Left lung (tissue), 10 donors: ENCODE data around the gene CEBPB. TPM values are rescaled to one million over a fixed set of nuclear protein-coding genes. Genes with fewer than 3 reads are reported as not detected.

Source experiments
- ATAC-seq: fragments of 200-7000 bp; cut with Tn5 transposase; one replicate; pipeline ENCODE4 v1.9.1; 2020; ENCODE audit warnings: moderate library complexity
- DNase-seq, 4 donors: peaks; one replicate each; pipeline ENCODE4 v3.0.0-alpha.2; 2013 to 2020
- H3K27ac ChIP-seq, 2 donors: fragments of 200-600 bp; sonication (generic) in 1 of 2; one replicate each; pipeline versions ENCODE4 v1.5.0 to v1.8.0; 2020 to 2021
- H3K27me3 ChIP-seq, 2 donors: fragments of 200-600 bp; sonication (generic) in 1 of 2; one replicate each; pipeline versions ENCODE4 v1.5.0 to v1.8.0; 2020 to 2021
- H3K36me3 ChIP-seq, 2 donors: fragments of 200-600 bp; sonication (generic) in 1 of 2; one replicate each; pipeline versions ENCODE4 v1.5.0 to v1.8.0; 2020 to 2021
- H3K4me1 ChIP-seq, 2 donors: fragments of 200-600 bp; one replicate each; pipeline ENCODE4 v1.8.0; 2021
- H3K4me3 ChIP-seq, 2 donors: fragments of 200-600 bp; sonication (generic) in 1 of 2; one replicate each; pipeline versions ENCODE4 v1.5.0 to v1.8.0; 2020 to 2021; ENCODE audit warnings: mild to moderate bottlenecking in 1 of 2
- H3K9me3 ChIP-seq, 2 donors: fragments of 200-600 bp; sonication (generic) in 1 of 2; one replicate each; pipeline versions ENCODE4 v1.5.0 to v1.8.0; 2020 to 2021
- intact Hi-C, 2 donors: fragments of 100-400 bp; cut with DNase I; formaldehyde crosslinking; loops; one replicate each; pipeline versions ENCODE4 v1.11.2 to v1.14.2; 2022
- polyA plus RNA-seq, 6 donors: library from polyadenylated mRNA; unstranded; fragments of 120-200 nt; gene quantifications; one replicate each; pipeline ENCODE4 v1.2.1, GENCODE V29; 2013; ENCODE audit not compliant: insufficient read length in 6 of 6
- total RNA-seq, 2 donors: library from RNA; stranded (reverse); fragmentation: NEBNext Ultra II Directional; extraction: Animal tissue kit (Norgen Biotek cat#: 25700); gene quantifications; one replicate each; pipeline ENCODE4 v1.2.1, GENCODE V29; 2021
- TF ChIP-seq, protein P1 (sequence below), 2 donors: fragments of 200-600 bp; sonication (generic) in 1 of 2; IDR thresholded peaks; one replicate each; pipeline versions ENCODE4 v1.5.0 to v1.8.0; 2021; ENCODE audit warnings: antibody characterized with exemption in 2 of 2
- donor health status: DM: no; HTN: yes; CAD: no.
- donor health status: DM: no; HTN: no; CAD: no.

CEBPB gene
- total and polyA plus RNA-seq, 8 donors, result 23.0 to 266 (median 45.5) TPM

DNA sequence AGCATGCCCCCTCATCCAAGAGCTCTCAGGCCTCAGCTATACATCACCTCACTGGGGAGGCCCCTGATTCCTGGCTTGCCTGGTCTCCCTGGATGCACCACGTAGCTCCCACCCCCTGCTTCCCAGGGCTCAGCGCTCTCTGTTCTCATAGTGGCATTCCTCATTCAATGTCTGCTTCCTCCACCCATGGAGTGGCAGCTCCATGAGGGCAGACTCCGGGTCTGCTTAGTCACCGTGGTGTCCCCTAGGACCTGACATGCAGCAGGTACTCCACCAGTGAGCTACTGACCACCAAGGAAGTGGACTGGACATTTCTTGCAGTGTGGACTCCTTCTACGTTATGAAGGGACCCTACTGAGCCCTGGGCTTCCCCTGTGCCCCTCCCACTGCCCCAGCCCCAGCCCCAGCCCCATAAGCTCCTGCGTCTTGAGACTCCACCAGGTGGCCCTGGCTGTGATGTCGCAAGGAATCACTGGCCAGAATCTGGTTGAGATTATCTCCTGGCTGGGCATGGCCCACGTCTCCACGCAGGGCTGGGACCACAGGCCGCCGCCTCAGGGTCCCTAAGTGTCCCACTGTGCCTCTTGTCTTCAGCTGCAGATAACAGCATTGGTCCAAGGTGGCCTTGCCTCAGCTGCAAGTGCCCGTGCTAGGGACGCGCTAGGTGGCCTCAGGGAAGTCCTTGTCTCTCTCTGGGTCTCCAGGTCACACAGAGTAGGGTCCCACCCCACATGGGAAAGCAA is 26.7 kb downstream of the CEBPB start:
- TF ChIP-seq, protein P1, sequence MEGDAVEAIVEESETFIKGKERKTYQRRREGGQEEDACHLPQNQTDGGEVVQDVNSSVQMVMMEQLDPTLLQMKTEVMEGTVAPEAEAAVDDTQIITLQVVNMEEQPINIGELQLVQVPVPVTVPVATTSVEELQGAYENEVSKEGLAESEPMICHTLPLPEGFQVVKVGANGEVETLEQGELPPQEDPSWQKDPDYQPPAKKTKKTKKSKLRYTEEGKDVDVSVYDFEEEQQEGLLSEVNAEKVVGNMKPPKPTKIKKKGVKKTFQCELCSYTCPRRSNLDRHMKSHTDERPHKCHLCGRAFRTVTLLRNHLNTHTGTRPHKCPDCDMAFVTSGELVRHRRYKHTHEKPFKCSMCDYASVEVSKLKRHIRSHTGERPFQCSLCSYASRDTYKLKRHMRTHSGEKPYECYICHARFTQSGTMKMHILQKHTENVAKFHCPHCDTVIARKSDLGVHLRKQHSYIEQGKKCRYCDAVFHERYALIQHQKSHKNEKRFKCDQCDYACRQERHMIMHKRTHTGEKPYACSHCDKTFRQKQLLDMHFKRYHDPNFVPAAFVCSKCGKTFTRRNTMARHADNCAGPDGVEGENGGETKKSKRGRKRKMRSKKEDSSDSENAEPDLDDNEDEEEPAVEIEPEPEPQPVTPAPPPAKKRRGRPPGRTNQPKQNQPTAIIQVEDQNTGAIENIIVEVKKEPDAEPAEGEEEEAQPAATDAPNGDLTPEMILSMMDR (IDR thresholded peaks at IDR 0.05), result no peak
- Histone ChIP-seq H3K9me3 (peaks cover 0 to 3% of the 10 kb centered on the region in 2 donors), H3K36me3 (no peaks in the 10 kb centered on the region), H3K4me3 (no peak overlapping the region), H3K4me1 (peaks cover 8 to 47% of the 10 kb centered on the region in 2 donors), H3K27me3 (no peaks in the 10 kb centered on the region), H3K27ac (no peak overlapping the region)
- DNase-seq, result no peak
- ATAC-seq, result no peak
- intact Hi-C loops, result no loop called here

DNA sequence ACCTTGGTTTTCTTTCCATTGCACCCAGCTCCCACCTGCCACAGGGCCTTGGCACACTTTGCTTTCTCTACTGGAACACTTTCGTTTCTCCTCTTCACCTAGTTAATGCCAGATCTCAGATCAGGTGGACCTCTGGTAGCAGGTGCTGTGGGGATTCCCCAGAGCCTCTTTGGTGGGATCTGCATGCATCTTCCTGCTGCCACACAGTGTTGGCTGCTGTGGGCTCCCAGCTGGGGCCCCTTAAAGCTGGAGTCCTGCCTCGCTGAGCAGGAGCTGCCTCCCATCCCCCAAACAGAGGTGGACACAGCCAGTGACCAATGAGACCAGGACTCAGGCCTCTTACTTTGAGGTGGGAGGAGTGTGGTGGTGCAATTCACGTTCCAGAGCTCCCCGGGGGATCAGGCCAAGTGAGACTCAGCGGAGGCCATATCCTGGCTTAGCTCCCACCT is 28.4 kb downstream of the CEBPB start:
- DNase-seq (no peak), ATAC-seq (peak; percentile 10)
- H3K27ac ChIP-seq, result peak overlapping the region in 1 of 2 donors; percentile 85
- H3K9me3 ChIP-seq, result peaks cover 0 to 3% of the 10 kb centered on the region in 2 donors
- no peaks in the 10 kb centered on the region for H3K36me3 ChIP-seq
- no peak overlapping the region for H3K4me3 ChIP-seq
- no peaks in the 10 kb centered on the region for H3K27me3 ChIP-seq
- TF ChIP-seq, protein P1 (IDR thresholded peaks at IDR 0.05), result no peak
- H3K4me1 ChIP-seq, result peaks cover 8 to 63% of the 10 kb centered on the region in 2 donors
- intact Hi-C loops, result no loop called here

DNA sequence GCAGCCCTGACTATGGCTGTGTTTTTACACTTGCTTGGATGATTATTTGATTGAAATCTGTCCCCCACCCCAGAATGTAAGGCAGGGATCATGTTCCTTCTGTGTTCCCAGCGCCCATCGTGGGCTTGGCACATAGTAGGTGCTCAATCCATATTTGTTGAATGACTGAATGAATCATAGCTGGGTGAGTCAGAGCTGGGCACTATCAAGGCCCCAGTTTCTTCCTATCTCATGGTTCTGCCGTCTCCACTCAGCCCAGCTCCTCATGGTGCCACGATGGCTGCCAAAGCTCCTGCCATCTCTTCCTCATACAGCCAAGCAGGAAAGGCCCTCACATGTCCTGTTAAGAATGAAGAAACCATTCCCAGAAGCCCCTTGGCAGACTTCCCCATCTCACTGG is 29.0 kb downstream of the CEBPB start:
- Histone ChIP-seq H3K9me3 (peaks cover 0 to 3% of the 10 kb centered on the region in 2 donors), H3K27me3 (no peaks in the 10 kb centered on the region), H3K4me3 (no peak overlapping the region), H3K36me3 (no peaks in the 10 kb centered on the region), H3K4me1 (peaks cover 8 to 68% of the 10 kb centered on the region in 2 donors), H3K27ac (peak overlapping the region in 1 of 2 donors; percentile 85)
- TF ChIP-seq, protein P1 (IDR thresholded peaks at IDR 0.05), result no peak
- intact Hi-C loops, result no loop called here
- ATAC-seq (no peak), DNase-seq (no peak)

DNA sequence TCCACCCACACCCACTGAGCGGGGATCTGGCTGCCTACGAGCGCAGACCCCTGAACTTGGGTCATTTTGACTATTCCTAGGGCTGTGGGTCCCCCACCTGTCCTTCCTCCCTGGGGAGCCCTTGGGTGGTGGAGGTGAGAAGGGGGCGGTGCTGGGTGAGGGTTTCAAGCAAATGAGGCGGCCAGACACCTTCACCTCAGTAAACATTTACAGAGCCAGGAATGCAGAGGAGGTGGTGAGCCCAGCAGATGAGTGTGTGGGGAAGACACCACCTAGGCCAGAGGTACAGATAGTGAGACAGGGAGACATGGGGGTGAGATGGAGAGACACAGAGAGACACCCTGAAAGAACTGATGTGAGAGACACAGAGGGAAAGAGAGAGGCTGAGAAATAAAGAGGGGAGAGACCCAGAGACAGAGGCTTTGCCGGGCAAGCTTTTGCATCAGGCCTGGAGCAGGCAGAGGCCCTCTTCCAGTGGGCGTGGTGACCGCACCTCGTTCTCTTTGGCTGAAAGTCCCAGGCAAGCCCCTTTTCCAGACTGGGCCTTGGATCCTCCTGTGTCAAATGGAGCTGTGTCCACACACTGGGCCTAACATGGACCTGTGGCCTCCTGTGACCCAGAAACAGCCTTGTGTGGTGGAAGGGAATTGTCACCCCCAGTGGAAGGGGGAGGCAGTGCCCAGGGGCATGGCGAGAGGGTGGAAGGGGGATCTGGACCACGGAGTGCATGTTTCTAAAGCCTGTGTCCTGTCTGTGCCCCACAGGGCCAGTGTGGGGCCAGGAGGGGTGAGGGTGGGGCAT is 29.7 kb downstream of the CEBPB start:
- peaks cover 9 to 69% of the 10 kb centered on the region in 2 donors for H3K4me1 ChIP-seq
- TF ChIP-seq, protein P1 (IDR thresholded peaks at IDR 0.05), result no peak
- H3K27me3 ChIP-seq, result no peaks in the 10 kb centered on the region
- H3K9me3 ChIP-seq, result peaks cover 0 to 3% of the 10 kb centered on the region in 2 donors
- DNase-seq, result no peak
- no peak for ATAC-seq
- intact Hi-C loops, result no loop called here
- no peak overlapping the region for H3K4me3 ChIP-seq
- peak overlapping the region in 1 of 2 donors; percentile 85 for H3K27ac ChIP-seq
- no peaks in the 10 kb centered on the region for H3K36me3 ChIP-seq

DNA sequence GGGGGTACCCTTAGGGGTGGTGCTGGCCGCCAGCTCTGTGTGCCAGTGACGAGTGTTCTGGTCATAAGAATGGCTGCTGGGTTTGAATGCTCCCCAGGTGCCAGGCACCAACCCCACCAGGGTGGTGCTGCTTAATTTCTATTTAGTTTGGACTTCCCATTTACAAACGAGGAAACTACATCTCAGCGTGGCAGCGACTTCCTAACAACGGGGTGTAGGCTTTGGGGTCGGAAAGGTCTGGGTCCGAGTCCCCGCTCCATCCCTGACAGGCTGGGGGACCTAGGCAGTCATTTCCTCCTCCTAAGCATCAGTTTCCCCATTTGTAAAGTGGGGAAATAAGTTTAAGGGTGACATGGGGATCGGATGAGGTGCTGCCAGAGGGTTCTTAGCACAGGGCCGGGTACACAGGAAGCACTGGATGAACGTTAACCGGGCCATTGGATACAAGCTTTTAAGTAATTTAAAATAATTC is 30.3 kb downstream of the CEBPB start:
- H3K9me3 ChIP-seq, result peaks cover 0 to 3% of the 10 kb centered on the region in 2 donors
- no peaks in the 10 kb centered on the region for H3K36me3 ChIP-seq
- DNase-seq (no peak), ATAC-seq (no peak)
- TF ChIP-seq, protein P1 (IDR thresholded peaks at IDR 0.05), result no peak
- intact Hi-C loops, result no loop called here
- H3K27ac ChIP-seq, result peak overlapping the region; percentile 33 to 85
- no peak overlapping the region for H3K4me3 ChIP-seq
- H3K4me1 ChIP-seq, result peaks cover 8 to 73% of the 10 kb centered on the region in 2 donors
- no peaks in the 10 kb centered on the region for H3K27me3 ChIP-seq
